ENCODE measurements around the gene KIF26A. TPM values are rescaled to one million over a fixed set of nuclear protein-coding genes. Genes with fewer than 3 reads are reported as not detected.
"Not testable (repeated sequence)": the region's sequence is repeated elsewhere in the genome, so short reads cannot be mapped to it uniquely, and the experiment has no call there.

KIF26A gene
- total RNA-seq, 1 donor from 2014 or later, result 1.4 TPM

GRCh38 chr14:104152686-104153393 is 14.5 kb downstream of the KIF26A start:
- no peak for TF ChIP-seq EZH2 (IDR thresholded peaks at IDR 0.05; ENCODE audit: insufficient read depth, low read length)
- TF ChIP-seq, protein P1, sequence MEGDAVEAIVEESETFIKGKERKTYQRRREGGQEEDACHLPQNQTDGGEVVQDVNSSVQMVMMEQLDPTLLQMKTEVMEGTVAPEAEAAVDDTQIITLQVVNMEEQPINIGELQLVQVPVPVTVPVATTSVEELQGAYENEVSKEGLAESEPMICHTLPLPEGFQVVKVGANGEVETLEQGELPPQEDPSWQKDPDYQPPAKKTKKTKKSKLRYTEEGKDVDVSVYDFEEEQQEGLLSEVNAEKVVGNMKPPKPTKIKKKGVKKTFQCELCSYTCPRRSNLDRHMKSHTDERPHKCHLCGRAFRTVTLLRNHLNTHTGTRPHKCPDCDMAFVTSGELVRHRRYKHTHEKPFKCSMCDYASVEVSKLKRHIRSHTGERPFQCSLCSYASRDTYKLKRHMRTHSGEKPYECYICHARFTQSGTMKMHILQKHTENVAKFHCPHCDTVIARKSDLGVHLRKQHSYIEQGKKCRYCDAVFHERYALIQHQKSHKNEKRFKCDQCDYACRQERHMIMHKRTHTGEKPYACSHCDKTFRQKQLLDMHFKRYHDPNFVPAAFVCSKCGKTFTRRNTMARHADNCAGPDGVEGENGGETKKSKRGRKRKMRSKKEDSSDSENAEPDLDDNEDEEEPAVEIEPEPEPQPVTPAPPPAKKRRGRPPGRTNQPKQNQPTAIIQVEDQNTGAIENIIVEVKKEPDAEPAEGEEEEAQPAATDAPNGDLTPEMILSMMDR (IDR thresholded peaks at IDR 0.05; ENCODE audit: insufficient read depth, low read depth, low read length), result no peak
- DNase-seq (ENCODE audit: low read depth), result no peak
- Mint-ChIP-seq H3K27me3 (ENCODE audit: low read depth, unreplicated experiment) (no peaks in the 10 kb centered on the region), H3K4me1 (ENCODE audit: low read depth, unreplicated experiment) (peaks cover 2% of the 10 kb centered on the region), H3K9me3 (ENCODE audit: unreplicated experiment) (no peaks in the 10 kb centered on the region), H3K4me3 (ENCODE audit: unreplicated experiment) (no peak overlapping the region), H3K27ac (ENCODE audit: unreplicated experiment) (no peak overlapping the region), H3K36me3 (ENCODE audit: low read depth, unreplicated experiment) (no peaks in the 10 kb centered on the region)
- no peak overlapping the region for H3K27ac ChIP-seq (ENCODE audit: low read depth, low read length)
- H2AFZ ChIP-seq (ENCODE audit: low read depth, low read length), result no peak overlapping the region
- no peaks in the 10 kb centered on the region for H3K36me3 ChIP-seq (ENCODE audit: insufficient read depth, low read length)
- FAIRE-seq, result no peak
- no peak overlapping the region for H3K4me3 ChIP-seq (ENCODE audit: insufficient read depth, low read depth, low read length)
- no peak overlapping the region for H3K4me2 ChIP-seq (ENCODE audit: low read length)
- no peaks in the 10 kb centered on the region for H3K27me3 ChIP-seq (ENCODE audit: insufficient read depth, low read length)
- H3K79me2 ChIP-seq (ENCODE audit: insufficient read depth, low read length), result no peaks in the 10 kb centered on the region
- no peaks in the 10 kb centered on the region for H4K20me1 ChIP-seq (ENCODE audit: insufficient read depth, low read length)
- H3K9ac ChIP-seq (ENCODE audit: low read length), result no peak overlapping the region
- no peaks in the 10 kb centered on the region for H3K9me3 ChIP-seq (ENCODE audit: insufficient read depth, low read depth, low read length)
- peaks cover 4% of the 10 kb centered on the region for H3K4me1 ChIP-seq (ENCODE audit: insufficient read depth, low read length)

GRCh38 chr14:104153394-104153755 is 15.0 kb downstream of the KIF26A start:
- H3K9me3 Mint-ChIP-seq (ENCODE audit: unreplicated experiment); H4K20me1 ChIP-seq (ENCODE audit: insufficient read depth, low read length); H3K4me3 Mint-ChIP-seq (ENCODE audit: unreplicated experiment); H3K4me3 ChIP-seq (ENCODE audit: insufficient read depth, low read depth, low read length); H3K4me2 ChIP-seq (ENCODE audit: low read length); H3K27me3 Mint-ChIP-seq (ENCODE audit: low read depth, unreplicated experiment); H2AFZ ChIP-seq (ENCODE audit: low read depth, low read length); H3K4me1 Mint-ChIP-seq (ENCODE audit: low read depth, unreplicated experiment); H3K9ac ChIP-seq (ENCODE audit: low read length); H3K27me3 ChIP-seq (ENCODE audit: insufficient read depth, low read length); H3K4me1 ChIP-seq (ENCODE audit: insufficient read depth, low read length); DNase-seq (ENCODE audit: low read depth); H3K36me3 Mint-ChIP-seq (ENCODE audit: low read depth, unreplicated experiment); H3K79me2 ChIP-seq (ENCODE audit: insufficient read depth, low read length); H3K36me3 ChIP-seq (ENCODE audit: insufficient read depth, low read length); H3K9me3 ChIP-seq (ENCODE audit: insufficient read depth, low read depth, low read length); H3K27ac Mint-ChIP-seq (ENCODE audit: unreplicated experiment); H3K27ac ChIP-seq (ENCODE audit: low read depth, low read length); FAIRE-seq: not testable (repeated sequence)

DNA sequence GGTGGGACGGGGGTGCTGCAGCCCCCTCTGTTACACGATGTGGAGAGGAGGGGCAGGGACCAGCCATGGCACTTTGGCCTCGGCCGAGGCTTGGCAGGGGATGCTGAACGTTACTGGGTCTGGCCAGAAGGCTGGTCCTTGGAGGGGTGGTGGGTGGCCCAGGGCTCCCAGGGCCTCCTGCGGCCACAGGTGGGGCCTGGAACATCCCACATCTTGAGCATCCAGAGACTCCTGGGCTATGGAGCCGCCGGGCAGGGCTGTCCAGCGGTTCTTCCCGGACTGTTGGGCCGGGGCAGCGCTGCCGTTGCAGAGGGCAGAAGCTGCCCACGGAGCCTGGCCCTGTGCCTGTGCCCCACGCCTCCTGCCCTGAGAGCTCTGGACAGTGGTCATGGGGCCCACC is 15.9 kb downstream of the KIF26A start:
- Mint-ChIP-seq H3K27me3 (ENCODE audit: low read depth, unreplicated experiment) (no peaks in the 10 kb centered on the region), H3K4me3 (ENCODE audit: unreplicated experiment) (no peak overlapping the region), H3K36me3 (ENCODE audit: low read depth, unreplicated experiment) (no peaks in the 10 kb centered on the region), H3K27ac (ENCODE audit: unreplicated experiment) (no peak overlapping the region), H3K9me3 (ENCODE audit: unreplicated experiment) (no peaks in the 10 kb centered on the region), H3K4me1 (ENCODE audit: low read depth, unreplicated experiment) (no peaks in the 10 kb centered on the region)
- DNase-seq (ENCODE audit: low read depth) (no peak), FAIRE-seq (no peak)
- Histone ChIP-seq H4K20me1 (ENCODE audit: insufficient read depth, low read length) (no peaks in the 10 kb centered on the region), H2AFZ (ENCODE audit: low read depth, low read length) (no peak overlapping the region), H3K27me3 (ENCODE audit: insufficient read depth, low read length) (no peaks in the 10 kb centered on the region), H3K36me3 (ENCODE audit: insufficient read depth, low read length) (no peaks in the 10 kb centered on the region), H3K4me2 (ENCODE audit: low read length) (no peak overlapping the region), H3K9ac (ENCODE audit: low read length) (no peak overlapping the region), H3K9me3 (ENCODE audit: insufficient read depth, low read depth, low read length) (no peaks in the 10 kb centered on the region), H3K27ac (ENCODE audit: low read depth, low read length) (no peak overlapping the region), H3K4me3 (ENCODE audit: insufficient read depth, low read depth, low read length) (no peak overlapping the region), H3K4me1 (ENCODE audit: insufficient read depth, low read length) (peaks cover 4% of the 10 kb centered on the region), H3K79me2 (ENCODE audit: insufficient read depth, low read length) (no peaks in the 10 kb centered on the region)
- TF ChIP-seq, protein P1 (IDR thresholded peaks at IDR 0.05; ENCODE audit: insufficient read depth, low read depth, low read length), result no peak
- TF ChIP-seq EZH2 (IDR thresholded peaks at IDR 0.05; ENCODE audit: insufficient read depth, low read length), result no peak

Data from astrocyte (in vitro differentiated cells and primary cell).